Liver (tissue), 9 donors: ENCODE data around the gene RBM5. TPM values are rescaled to one million over a fixed set of nuclear protein-coding genes. Genes with fewer than 3 reads are reported as not detected.
A peak's percentile ranks its signal among the peaks of the same experiment; 100 is the strongest.

Experiments
- DNase-seq: peaks from one replicate; pipeline ENCODE4 v3.0.0-alpha.2; 2017; ENCODE audit warnings: low spot score
- H3K27ac ChIP-seq, 2 donors: one replicate each; pipeline ENCODE4 v1.7.0; 2013; ENCODE audit warnings: inconsistent platforms in 2 of 2, low read length in 2 of 2, control low read depth in 1 of 2, low read depth in 1 of 2, mild to moderate bottlenecking in 1 of 2
- H3K27me3 ChIP-seq, 4 donors: one replicate each; pipeline versions ENCODE4 v1.6.1 to v1.7.0; 2013; ENCODE audit warnings: low read length in 3 of 4, inconsistent platforms in 1 of 4, mild to moderate bottlenecking in 1 of 4, moderate library complexity in 1 of 4; ENCODE audit not compliant: control insufficient read depth in 4 of 4, insufficient read depth in 4 of 4
- H3K36me3 ChIP-seq, 4 donors: one replicate each; pipeline versions ENCODE4 v1.6.1 to v1.7.0; 2013; ENCODE audit warnings: low read length in 3 of 4, mild to moderate bottlenecking in 3 of 4, low read depth in 1 of 4, moderate library complexity in 1 of 4; ENCODE audit not compliant: control insufficient read depth in 4 of 4, insufficient read depth in 3 of 4
- H3K4me1 ChIP-seq, 4 donors: one replicate each; pipeline versions ENCODE4 v1.6.1 to v1.7.0; 2013; ENCODE audit warnings: low read length in 3 of 4, mild to moderate bottlenecking in 3 of 4, moderate library complexity in 1 of 4; ENCODE audit not compliant: control insufficient read depth in 4 of 4, insufficient read depth in 4 of 4
- H3K4me3 ChIP-seq, 3 donors: one replicate each; pipeline versions ENCODE4 v1.6.1 to v1.7.0; 2013; ENCODE audit warnings: low read length in 3 of 3, control low read depth in 1 of 3, low read depth in 1 of 3, mild to moderate bottlenecking in 1 of 3
- H3K9ac ChIP-seq, 2 donors: one replicate each; pipeline ENCODE4 v1.7.0; 2013; ENCODE audit warnings: low read length in 2 of 2, mild to moderate bottlenecking in 2 of 2, moderate library complexity in 2 of 2, control low read depth in 1 of 2, low read depth in 1 of 2
- H3K9me3 ChIP-seq, 4 donors: one replicate each; pipeline versions ENCODE4 v1.6.1 to v1.7.0; 2013; ENCODE audit warnings: low read length in 3 of 4; ENCODE audit not compliant: control insufficient read depth in 4 of 4
- CTCF ChIP-seq: fragments of 150-350 bp; IDR thresholded peaks from 2 replicates; pipeline ENCODE4 v1.5.1; 2017; ENCODE audit warnings: improper control_type of control experiment, low read depth, low read length; ENCODE audit not compliant: missing input control
- FOXA1 ChIP-seq: IDR thresholded peaks from 2 replicates; pipeline ENCODE4 v1.6.1; 2016; ENCODE audit warnings: antibody characterized with exemption
- FOXA2 ChIP-seq: IDR thresholded peaks from 2 replicates; pipeline ENCODE4 v1.6.1; 2016; ENCODE audit warnings: antibody characterized with exemption
- GABPA ChIP-seq, 2 donors: IDR thresholded peaks in 1 of 2; conservative IDR thresholded peaks in 1 of 2; 2 replicates each; pipeline ENCODE4 v1.6.1; 2016; ENCODE audit warnings: antibody characterized with exemption in 2 of 2, mild to moderate bottlenecking in 1 of 2, moderate library complexity in 1 of 2
- HNF4A ChIP-seq, 2 donors: conservative IDR thresholded peaks; 2 replicates each; pipeline ENCODE4 v1.6.1; 2016; ENCODE audit warnings: antibody characterized with exemption in 2 of 2, mild to moderate bottlenecking in 2 of 2
- HNF4G ChIP-seq: IDR thresholded peaks from 2 replicates; pipeline ENCODE4 v1.6.1; 2016; ENCODE audit warnings: antibody characterized with exemption
- JUND ChIP-seq, 2 donors: IDR thresholded peaks; 2 replicates each; pipeline ENCODE4 v1.6.1; 2016; ENCODE audit warnings: antibody characterized with exemption in 2 of 2
- MAX ChIP-seq: IDR thresholded peaks from 2 replicates; pipeline ENCODE4 v1.6.1; 2016; ENCODE audit warnings: antibody characterized with exemption
- NR2F2 ChIP-seq: IDR thresholded peaks from 2 replicates; pipeline ENCODE4 v1.6.1; 2016; ENCODE audit warnings: antibody characterized with exemption
- RAD21 ChIP-seq, 2 donors: IDR thresholded peaks; 2 replicates each; pipeline ENCODE4 v1.6.1; 2016; ENCODE audit warnings: antibody characterized with exemption in 2 of 2, mild to moderate bottlenecking in 2 of 2
- REST ChIP-seq: IDR thresholded peaks from 2 replicates; pipeline ENCODE4 v1.6.1; 2016; ENCODE audit warnings: antibody characterized with exemption, mild to moderate bottlenecking
- SP1 ChIP-seq: IDR thresholded peaks from 2 replicates; pipeline ENCODE4 v1.6.1; 2018; ENCODE audit warnings: antibody characterized with exemption, mild to moderate bottlenecking
- TAF1 ChIP-seq: conservative IDR thresholded peaks from 2 replicates; pipeline ENCODE4 v1.6.1; 2016; ENCODE audit warnings: antibody characterized with exemption, mild to moderate bottlenecking
- YY1 ChIP-seq: IDR thresholded peaks from 2 replicates; pipeline ENCODE4 v1.6.1; 2016; ENCODE audit warnings: antibody characterized with exemption, mild to moderate bottlenecking
- WGBS: extraction: QIAGEN DNeasy Blood & Tissue Kit; methylation state at CpG from one replicate; pipeline ENCODE4 v1.1.7; 2013; 5-methylcytosine and 5-hydroxymethylcytosine counted together
- polyA plus RNA-seq, 2 donors: library from polyadenylated mRNA; stranded (reverse) in 1 of 2; unstranded in 1 of 2; fragments of 200-250 nt in 1 of 2; fragments of >200 nt in 1 of 2; fragmentation: Nextera tagmentation in 1 of 2; extraction: Ambion mirVana in 1 of 2; gene quantifications; one replicate each; pipeline versions ENCODE4 v1.2.1 to v1.2.3, GENCODE V29; 2013 to 2015
- total RNA-seq, 2 donors: library from RNA; depleted of rRNA; stranded (reverse); fragments of >200 nt; gene quantifications; one replicate each; pipeline ENCODE4 v1.2.3, GENCODE V29; 2014
- donor health status: healthy.
- donor health status: healthy.
- donor health status: healthy.
- donor health status: healthy.
- donor health status: healthy.

Gene RBM5
- total and polyA plus RNA-seq, 4 donors: 21.2 to 142 (median 64.3) TPM

GRCh38 chr3:50158530-50159146, 69.9 kb downstream of the RBM5 start:
- Histone ChIP-seq H3K9me3 (no peaks in the 10 kb centered on the region), H3K4me3 (no peak overlapping the region), H3K9ac (no peak overlapping the region), H3K4me1 (peaks cover 10 to 26% (median 18%) of the 10 kb centered on the region in 4 donors), H3K27ac (no peak overlapping the region), H3K27me3 (no peaks in the 10 kb centered on the region), H3K36me3 (no peaks in the 10 kb centered on the region)
- TF ChIP-seq NR2F2 (no peak), GABPA (IDR thresholded peaks at IDR 0.05 in 1 of 2, conservative IDR thresholded peaks at IDR 0.05 in 1 of 2) (no peak), SP1 (no peak), HNF4G (no peak), CTCF (no peak), HNF4A (conservative IDR thresholded peaks at IDR 0.05) (no peak), RAD21 (IDR thresholded peaks at IDR 0.05) (no peak), FOXA2 (no peak), FOXA1 (no peak), TAF1 (no peak), YY1 (no peak), REST (no peak), MAX (no peak), JUND (IDR thresholded peaks at IDR 0.05) (no peak)
- WGBS: 85% methylated on average over 10 of the region's 10 CpGs
- DNase-seq: no peak

- peaks cover 11 to 31% (median 22%) of the 10 kb centered on the region in 4 donors for H3K4me1 ChIP-seq
- no peaks in the 10 kb centered on the region for H3K27me3 ChIP-seq
- no peaks in the 10 kb centered on the region for H3K36me3 ChIP-seq
- DNase-seq: no peak
- WGBS: 73% methylated on average over 7 of the region's 7 CpGs
- no peaks in the 10 kb centered on the region for H3K9me3 ChIP-seq
- peak; percentile 63 for TF ChIP-seq NR2F2
- no peak for TF ChIP-seq RAD21 (IDR thresholded peaks at IDR 0.05)
- no peak overlapping the region for H3K4me3 ChIP-seq
- H3K27ac ChIP-seq: no peak overlapping the region
- no peak overlapping the region for H3K9ac ChIP-seq
Observed at GRCh38 chr3:50160561-50160983, 71.9 kb downstream of the RBM5 start.
